Stimulated activated CD8-positive, alpha-beta memory T cell treated with anti-CD3 and anti-CD28 coated beads, Interleukin-7, amount 100 ng/mL, for 24 hours (primary cell): ENCODE results near the gene PRSS56.

ENCODE experiments used
- DNase-seq: peaks from one replicate; pipeline ENCODE4 v3.0.0-alpha.2; 2020; ENCODE audit warnings: low read depth

Gene PRSS56

GRCh38 chr2:232502511-232502910, 17.7 kb upstream of the PRSS56 start:
- DNase-seq: no peak

- no peak for DNase-seq
Measured at GRCh38 chr2:232502911-232503808, 17.0 kb upstream of the PRSS56 start.

GRCh38 chr2:232503809-232504323, 16.3 kb upstream of the PRSS56 start:
- DNase-seq: no peak

- DNase-seq: no peak
Measured at GRCh38 chr2:232504438-232504837, 15.8 kb upstream of the PRSS56 start.

GRCh38 chr2:232505856-232506255, 14.3 kb upstream of the PRSS56 start:
- no peak for DNase-seq

- no peak for DNase-seq
Measured at GRCh38 chr2:232506709-232507108, 13.5 kb upstream of the PRSS56 start.

- no peak for DNase-seq
Measured at GRCh38 chr2:232508251-232508650, 11.9 kb upstream of the PRSS56 start.

- DNase-seq: no peak
Measured at GRCh38 chr2:232511336-232511890, 8.8 kb upstream of the PRSS56 start.

GRCh38 chr2:232512602-232513001, 7.6 kb upstream of the PRSS56 start:
- DNase-seq: no peak

GRCh38 chr2:232513353-232513752, 6.8 kb upstream of the PRSS56 start:
- no peak for DNase-seq

GRCh38 chr2:232515639-232516038, 4.5 kb upstream of the PRSS56 start:
- DNase-seq: no peak

GRCh38 chr2:232516551-232516950, 3.6 kb upstream of the PRSS56 start:
- no peak for DNase-seq

- no peak for DNase-seq
Measured at GRCh38 chr2:232518844-232519243, 1.3 kb upstream of the PRSS56 start.

GRCh38 chr2:232520489-232520888, 301 bp downstream of the PRSS56 start:
- DNase-seq: no peak

GRCh38 chr2:232521098-232521497, 910 bp downstream of the PRSS56 start:
- DNase-seq: no peak

GRCh38 chr2:232521959-232522622, 1.9 kb downstream of the PRSS56 start:
- DNase-seq: peak; percentile 46

GRCh38 chr2:232522623-232523401, 2.6 kb downstream of the PRSS56 start:
- DNase-seq: no peak

- DNase-seq: no peak
Measured at GRCh38 chr2:232523402-232523681, 3.2 kb downstream of the PRSS56 start.

- DNase-seq: no peak
Measured at GRCh38 chr2:232523682-232524597, 3.8 kb downstream of the PRSS56 start.

- no peak for DNase-seq
Measured at GRCh38 chr2:232524771-232525170, 4.6 kb downstream of the PRSS56 start.

GRCh38 chr2:232525199-232525598, 5.0 kb downstream of the PRSS56 start:
- no peak for DNase-seq
